Left ventricle myocardium inferior (tissue), 1 donor: ENCODE results near the gene ABLIM2. TPM values are rescaled to one million over a fixed set of nuclear protein-coding genes. Genes with fewer than 3 reads are reported as not detected.

Source experiments
- DNase-seq: peaks from one replicate; pipeline ENCODE4 v3.0.0-alpha.2; 2020
- H3K27ac ChIP-seq: fragments of 200-600 bp; replicated peaks from 2 replicates; pipeline ENCODE4 v1.8.0; 2021
- H3K27me3 ChIP-seq: fragments of 200-600 bp; 2 replicates; pipeline ENCODE4 v1.8.0; 2021; ENCODE audit warnings: low read depth
- H3K36me3 ChIP-seq: fragments of 200-600 bp; 2 replicates; pipeline ENCODE4 v1.8.0; 2021
- H3K4me1 ChIP-seq: fragments of 200-600 bp; 2 replicates; pipeline ENCODE4 v1.8.0; 2021
- H3K4me3 ChIP-seq: fragments of 200-600 bp; 2 replicates; pipeline ENCODE4 v1.8.0; 2021; ENCODE audit warnings: mild to moderate bottlenecking, moderate library complexity
- H3K9me3 ChIP-seq: fragments of 200-600 bp; replicated peaks from 2 replicates; pipeline ENCODE4 v1.8.0; 2021
- intact Hi-C: fragments of 100-400 bp; cut with micrococcal nuclease; formaldehyde crosslinking; loops from one replicate; pipeline ENCODE4 v1.11.0; 2022
- total RNA-seq: library from RNA; stranded (reverse); fragmentation: NEBNext Ultra II Directional; extraction: Animal tissue kit (Norgen Biotek cat#: 25700); gene quantifications from one replicate; pipeline ENCODE4 v1.2.1, GENCODE V29; 2021
- TF ChIP-seq, protein P1 (sequence below): fragments of 200-600 bp; IDR thresholded peaks from 2 replicates; pipeline ENCODE4 v1.8.0; 2021; ENCODE audit warnings: antibody characterized with exemption, mild to moderate bottlenecking, borderline replicate concordance
- donor health status: DM: no; HTN: yes; CAD: no; lungs with severe emphysema.

ABLIM2 gene
- total RNA-seq, 1 donor from 2014 or later: 43.5 TPM

GRCh38 chr4:8043596-8043995, 115.0 kb downstream of the ABLIM2 start:
- no peak for DNase-seq

GRCh38 chr4:8041868-8042267, 116.7 kb downstream of the ABLIM2 start:
- no peak overlapping the region for H3K4me3 ChIP-seq
- no peak overlapping the region for H3K27ac ChIP-seq
- no peaks in the 10 kb centered on the region for H3K4me1 ChIP-seq
- TF ChIP-seq, protein P1, sequence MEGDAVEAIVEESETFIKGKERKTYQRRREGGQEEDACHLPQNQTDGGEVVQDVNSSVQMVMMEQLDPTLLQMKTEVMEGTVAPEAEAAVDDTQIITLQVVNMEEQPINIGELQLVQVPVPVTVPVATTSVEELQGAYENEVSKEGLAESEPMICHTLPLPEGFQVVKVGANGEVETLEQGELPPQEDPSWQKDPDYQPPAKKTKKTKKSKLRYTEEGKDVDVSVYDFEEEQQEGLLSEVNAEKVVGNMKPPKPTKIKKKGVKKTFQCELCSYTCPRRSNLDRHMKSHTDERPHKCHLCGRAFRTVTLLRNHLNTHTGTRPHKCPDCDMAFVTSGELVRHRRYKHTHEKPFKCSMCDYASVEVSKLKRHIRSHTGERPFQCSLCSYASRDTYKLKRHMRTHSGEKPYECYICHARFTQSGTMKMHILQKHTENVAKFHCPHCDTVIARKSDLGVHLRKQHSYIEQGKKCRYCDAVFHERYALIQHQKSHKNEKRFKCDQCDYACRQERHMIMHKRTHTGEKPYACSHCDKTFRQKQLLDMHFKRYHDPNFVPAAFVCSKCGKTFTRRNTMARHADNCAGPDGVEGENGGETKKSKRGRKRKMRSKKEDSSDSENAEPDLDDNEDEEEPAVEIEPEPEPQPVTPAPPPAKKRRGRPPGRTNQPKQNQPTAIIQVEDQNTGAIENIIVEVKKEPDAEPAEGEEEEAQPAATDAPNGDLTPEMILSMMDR: no peak
- H3K36me3 ChIP-seq: no peaks in the 10 kb centered on the region
- no peaks in the 10 kb centered on the region for H3K27me3 ChIP-seq
- intact Hi-C loops: no loop called here
- no peaks in the 10 kb centered on the region for H3K9me3 ChIP-seq
- DNase-seq: no peak

More at GRCh38 chr4:8043596-8043995, 115.0 kb downstream of the ABLIM2 start:
- intact Hi-C loops: no loop called here
- H3K9me3 ChIP-seq: no peaks in the 10 kb centered on the region
- H3K27me3 ChIP-seq: no peaks in the 10 kb centered on the region
- TF ChIP-seq, protein P1: no peak
- H3K4me3 ChIP-seq: no peak overlapping the region
- H3K27ac ChIP-seq: no peak overlapping the region
- H3K36me3 ChIP-seq: no peaks in the 10 kb centered on the region
- no peaks in the 10 kb centered on the region for H3K4me1 ChIP-seq

GRCh38 chr4:8041172-8041571, 117.4 kb downstream of the ABLIM2 start:
- H3K36me3 ChIP-seq: no peaks in the 10 kb centered on the region
- no peak overlapping the region for H3K27ac ChIP-seq
- TF ChIP-seq, protein P1: no peak
- H3K4me1 ChIP-seq: no peaks in the 10 kb centered on the region
- no peak for DNase-seq
- H3K4me3 ChIP-seq: no peak overlapping the region
- intact Hi-C loops: no loop called here
- no peaks in the 10 kb centered on the region for H3K27me3 ChIP-seq
- no peaks in the 10 kb centered on the region for H3K9me3 ChIP-seq

DNA sequence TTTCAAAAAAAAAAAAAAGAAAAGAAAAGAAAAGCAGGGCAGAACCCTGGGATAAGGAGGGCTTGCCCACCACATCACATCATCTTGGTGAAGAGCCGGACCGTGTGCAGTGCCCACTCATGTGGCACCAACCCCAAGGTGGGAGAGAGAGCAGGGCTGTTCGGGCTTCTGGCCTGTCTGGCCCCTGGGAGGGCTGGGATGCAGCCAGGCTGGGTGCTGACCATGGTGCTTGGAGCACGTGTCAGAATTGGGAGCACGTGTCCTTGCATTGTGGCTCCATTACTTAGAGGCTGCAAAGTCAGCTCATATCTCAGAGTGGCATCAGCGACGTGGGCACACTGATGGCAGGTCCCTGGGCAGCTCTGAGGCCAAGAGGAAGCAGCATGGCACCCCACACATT, 118.0 kb downstream of the ABLIM2 start:
- no peak for DNase-seq
- TF ChIP-seq, protein P1: no peak
- Histone ChIP-seq H3K9me3 (no peaks in the 10 kb centered on the region), H3K27ac (no peak overlapping the region), H3K4me1 (no peaks in the 10 kb centered on the region), H3K36me3 (no peaks in the 10 kb centered on the region), H3K27me3 (no peaks in the 10 kb centered on the region), H3K4me3 (no peak overlapping the region)
- intact Hi-C loops: no loop called here

DNA sequence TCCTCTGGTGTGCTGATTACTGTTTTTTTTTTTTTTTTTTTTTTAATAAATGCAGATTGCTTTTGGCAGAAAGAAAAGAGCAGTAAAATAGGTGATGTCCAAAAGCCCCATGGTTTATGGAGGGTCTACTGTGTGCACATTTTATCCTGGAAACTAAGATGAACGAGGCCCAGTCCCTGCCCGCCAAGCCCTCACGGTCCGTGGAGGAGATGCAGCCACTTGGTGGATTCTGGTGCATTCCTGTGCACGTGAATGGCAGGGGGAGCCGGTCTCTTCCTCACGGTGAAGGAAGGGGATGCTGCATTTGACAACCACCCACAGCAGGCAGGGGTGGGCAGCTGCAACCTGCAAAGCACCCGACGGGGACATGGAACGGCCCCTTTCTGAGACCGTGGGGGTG, 118.8 kb downstream of the ABLIM2 start:
- intact Hi-C loops: no loop called here
- Histone ChIP-seq H3K4me3 (no peak overlapping the region), H3K27ac (no peak overlapping the region), H3K4me1 (no peaks in the 10 kb centered on the region), H3K9me3 (no peaks in the 10 kb centered on the region), H3K36me3 (no peaks in the 10 kb centered on the region), H3K27me3 (no peaks in the 10 kb centered on the region)
- DNase-seq: no peak
- TF ChIP-seq, protein P1: no peak

DNA sequence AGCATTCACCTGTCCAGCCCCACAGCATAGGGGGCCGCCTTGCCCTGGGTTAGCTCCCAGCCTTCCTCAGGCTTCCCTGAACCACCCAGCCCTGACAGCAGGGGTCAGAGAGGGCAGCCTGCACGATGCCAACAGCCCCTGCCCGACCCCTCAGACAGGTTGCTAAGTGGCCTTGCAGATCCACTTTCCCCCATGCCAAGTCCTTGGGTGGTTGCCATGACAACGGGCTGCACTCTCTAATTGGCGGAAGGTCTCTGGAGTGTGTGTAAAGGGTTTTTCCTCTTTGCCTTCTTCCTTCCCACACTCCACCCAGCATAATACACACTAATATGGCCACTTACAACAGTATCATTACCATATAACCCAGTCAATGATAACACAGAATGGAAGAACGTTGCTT, 119.3 kb downstream of the ABLIM2 start:
- no peaks in the 10 kb centered on the region for H3K36me3 ChIP-seq
- intact Hi-C loops: no loop called here
- H3K27me3 ChIP-seq: no peaks in the 10 kb centered on the region
- DNase-seq: no peak
- TF ChIP-seq, protein P1: no peak
- H3K4me3 ChIP-seq: no peak overlapping the region
- no peaks in the 10 kb centered on the region for H3K9me3 ChIP-seq
- H3K4me1 ChIP-seq: no peaks in the 10 kb centered on the region
- H3K27ac ChIP-seq: no peak overlapping the region
